HK-2 (cell line): Measurements from ENCODE around the gene ZNF423.

Experiments
- DNase-seq: peaks from one replicate; pipeline ENCODE4 v3.0.0-alpha.2; 2018; ENCODE audit not compliant: unreplicated experiment

Gene ZNF423

GRCh38 chr16:49826515-49826914 is 29.4 kb downstream of the ZNF423 start:
- no peak for DNase-seq

- no peak for DNase-seq
Observed at GRCh38 chr16:49825041-49825440, 30.9 kb downstream of the ZNF423 start.

- DNase-seq: no peak
Observed at GRCh38 chr16:49824593-49824992, 31.3 kb downstream of the ZNF423 start.

- no peak for DNase-seq
Observed at GRCh38 chr16:49822649-49823370, 33.1 kb downstream of the ZNF423 start.

- no peak for DNase-seq
Observed at GRCh38 chr16:49821614-49822282, 34.2 kb downstream of the ZNF423 start.

- DNase-seq: no peak
Observed at GRCh38 chr16:49821156-49821555, 34.8 kb downstream of the ZNF423 start.

- no peak for DNase-seq
Observed at GRCh38 chr16:49817754-49818507, 38.0 kb downstream of the ZNF423 start.

GRCh38 chr16:49816875-49817274 is 39.0 kb downstream of the ZNF423 start:
- DNase-seq: no peak

GRCh38 chr16:49811644-49812334 is 44.1 kb downstream of the ZNF423 start:
- no peak for DNase-seq

GRCh38 chr16:49810831-49811230 is 45.1 kb downstream of the ZNF423 start:
- no peak for DNase-seq

- DNase-seq: no peak
Observed at GRCh38 chr16:49809561-49809960, 46.4 kb downstream of the ZNF423 start.

GRCh38 chr16:49809062-49809461 is 46.9 kb downstream of the ZNF423 start:
- DNase-seq: no peak

- no peak for DNase-seq
Observed at GRCh38 chr16:49806446-49806845, 49.5 kb downstream of the ZNF423 start.

GRCh38 chr16:49801290-49801689 is 54.6 kb downstream of the ZNF423 start:
- no peak for DNase-seq

GRCh38 chr16:49800876-49801275 is 55.0 kb downstream of the ZNF423 start:
- no peak for DNase-seq

- no peak for DNase-seq
Observed at GRCh38 chr16:49800441-49800840, 55.5 kb downstream of the ZNF423 start.

- DNase-seq: no peak
Observed at GRCh38 chr16:49799172-49799571, 56.7 kb downstream of the ZNF423 start.

- no peak for DNase-seq
Observed at GRCh38 chr16:49795513-49795912, 60.4 kb downstream of the ZNF423 start.

GRCh38 chr16:49793244-49793643 is 62.7 kb downstream of the ZNF423 start:
- no peak for DNase-seq

GRCh38 chr16:49789616-49790015 is 66.3 kb downstream of the ZNF423 start:
- DNase-seq: no peak

GRCh38 chr16:49788986-49789385 is 66.9 kb downstream of the ZNF423 start:
- no peak for DNase-seq

GRCh38 chr16:49788572-49788971 is 67.3 kb downstream of the ZNF423 start:
- no peak for DNase-seq
